HepG2 (cell line): ENCODE data around the gene HAGHL. TPM values are rescaled to one million over a fixed set of nuclear protein-coding genes. Genes with fewer than 3 reads are reported as not detected.

ENCODE experiments used
- AKAP8 ChIP-seq: sonication (generic); formaldehyde crosslinking; IDR thresholded peaks from 2 replicates; pipeline ENCODE4 v1.5.1; 2020; ENCODE audit warnings: mild to moderate bottlenecking, missing genetic modification reagents
- DRAP1 ChIP-seq: IDR thresholded peaks from 2 replicates; pipeline ENCODE4 v1.6.1; 2016; ENCODE audit warnings: missing genetic modification reagents, missing compliant biosample characterization
- FOSL1 ChIP-seq: sonication (generic); formaldehyde crosslinking; IDR thresholded peaks from 2 replicates; pipeline ENCODE4 v1.9.0; 2021; ENCODE audit warnings: missing genetic modification reagents, borderline replicate concordance
- HNF4G ChIP-seq, 2 experiments: sonication (generic) in 1 of 2; formaldehyde crosslinking in 1 of 2; IDR thresholded peaks; 2 replicates each; pipeline versions ENCODE4 v1.4.0 to v1.6.1; 2011 to 2020; ENCODE audit warnings: borderline replicate concordance in 2 of 2, low read depth in 2 of 2, mild to moderate bottlenecking in 2 of 2, low read length in 1 of 2, missing genetic modification reagents in 1 of 2, moderate library complexity in 1 of 2
- HNRNPLL ChIP-seq: fragments of 200-400 bp; formaldehyde crosslinking; IDR thresholded peaks from 2 replicates; pipeline ENCODE4 v1.6.1; 2017; ENCODE audit warnings: mild to moderate bottlenecking, low read depth, low read length; ENCODE audit not compliant: poor library complexity, severe bottlenecking
- ISL2 ChIP-seq: sonication (generic); formaldehyde crosslinking; IDR thresholded peaks from 2 replicates; pipeline ENCODE4 v1.5.0; 2020; ENCODE audit warnings: missing genetic modification reagents
- KMT2B ChIP-seq: IDR thresholded peaks from 2 replicates; pipeline ENCODE4 v1.6.1; 2016; ENCODE audit warnings: missing genetic modification reagents, missing compliant biosample characterization
- REPIN1 ChIP-seq: sonication (generic); formaldehyde crosslinking; IDR thresholded peaks from 2 replicates; pipeline ENCODE4 v1.8.0; 2022; ENCODE audit warnings: missing genetic modification reagents, low read depth, mild to moderate bottlenecking, borderline replicate concordance
- RXRB ChIP-seq: IDR thresholded peaks from 2 replicates; pipeline ENCODE4 v1.6.1; 2016; ENCODE audit warnings: borderline replicate concordance, missing genetic modification reagents, missing compliant biosample characterization
- SIN3B ChIP-seq: fragments of 150-350 bp; IDR thresholded peaks from 2 replicates; pipeline ENCODE4 v1.6.1; 2014; ENCODE audit warnings: low read length
- TBX2 ChIP-seq: sonication (generic); formaldehyde crosslinking; IDR thresholded peaks from 2 replicates; pipeline ENCODE4 v1.5.0; 2020; ENCODE audit warnings: missing genetic modification reagents, mild to moderate bottlenecking, borderline replicate concordance
- TCF7 ChIP-seq: sonication (generic); IDR thresholded peaks from 2 replicates; pipeline ENCODE4 v1.6.1; 2016; ENCODE audit warnings: antibody characterized with exemption, low read depth
- XRCC5 ChIP-seq: fragments of 200-400 bp; formaldehyde crosslinking; optimal IDR thresholded peaks from 2 replicates; pipeline ENCODE3; 2017; ENCODE audit warnings: mild to moderate bottlenecking, low read length
- ZBTB7B ChIP-seq: sonication (generic); formaldehyde crosslinking; IDR thresholded peaks from 2 replicates; pipeline ENCODE4 v1.4.0; 2020; ENCODE audit warnings: missing genetic modification reagents
- ZKSCAN5 ChIP-seq: sonication (generic); formaldehyde crosslinking; IDR thresholded peaks from 2 replicates; pipeline ENCODE4 v1.5.1; 2020; ENCODE audit warnings: mild to moderate bottlenecking, missing genetic modification reagents
- ZNF20 ChIP-seq: sonication (generic); formaldehyde crosslinking; IDR thresholded peaks from 2 replicates; pipeline ENCODE4 v1.4.0; 2020; ENCODE audit warnings: mild to moderate bottlenecking, moderate library complexity, missing genetic modification reagents
- ZNF510 ChIP-seq: sonication (generic); formaldehyde crosslinking; IDR thresholded peaks from 2 replicates; pipeline ENCODE4 v1.4.0; 2020; ENCODE audit warnings: low read depth, mild to moderate bottlenecking, missing genetic modification reagents
- ZNF784 ChIP-seq: sonication (generic); formaldehyde crosslinking; IDR thresholded peaks from 2 replicates; pipeline ENCODE4 v1.5.1; 2020; ENCODE audit warnings: missing genetic modification reagents, mild to moderate bottlenecking, borderline replicate concordance
- polyA plus RNA-seq, 8 experiments: library from polyadenylated mRNA; depleted of rRNA in 3 of 8; stranded (reverse) in 7 of 8; unstranded in 1 of 8; fragments of >200 nt; fragmentation: Illumina TruSeq in 4 of 8; extraction: Trizol in 4 of 8; gene quantifications; 2 replicates each; pipeline versions ENCODE4 v1.2.1 to v1.2.3, GENCODE V29; 2011 to 2016; ENCODE audit warnings: low read depth in 4 of 8, missing spikeins in 1 of 8, mixed read lengths in 1 of 8; ENCODE audit not compliant: insufficient read depth in 1 of 8
- total RNA-seq, 5 experiments: library from RNA; depleted of rRNA; stranded (reverse); fragments of >200 nt; fragmentation: Illumina TruSeq; extraction: Trizol; gene quantifications; 2 replicates each; pipeline ENCODE4 v1.2.3, GENCODE V29; 2016; ENCODE audit warnings: low read depth in 1 of 5
- TF ChIP-seq, protein P1 (sequence below): sonication (generic); IDR thresholded peaks from 2 replicates; pipeline ENCODE4 v1.6.1; 2016; ENCODE audit warnings: low read depth, borderline replicate concordance
- TF ChIP-seq, protein P2 (sequence below): sonication (generic); formaldehyde crosslinking; IDR thresholded peaks from 2 replicates; pipeline ENCODE4 v1.5.1; 2020; ENCODE audit warnings: mild to moderate bottlenecking, missing genetic modification reagents, moderate library complexity

The HAGHL gene
- total and polyA plus RNA-seq, 2 of the 13 experiments (the other 11 are each of a cell fraction or from before 2014, with no cell fraction given): 3.4 to 8.4 TPM

- TF ChIP-seq KMT2B (CRISPR knock-in tag) (no peak), TBX2 (CRISPR knock-in tag) (peak; percentile 30; the same call in 1 of the 2 replicates), FOSL1 (CRISPR knock-in tag) (no peak), RXRB (CRISPR knock-in tag) (no peak), ISL2 (CRISPR knock-in tag) (0 out of 2 replicates have a peak, but pooled peaks have one; percentile 12), HNF4G (IDR thresholded peaks at IDR 0.05; ENCODE audit: borderline replicate concordance, low read depth, low read length) (peak; percentile 59), HNF4G (CRISPR knock-in tag; IDR thresholded peaks at IDR 0.05; ENCODE audit: borderline replicate concordance, low read depth) (no peak; the same call in 1 of the 2 replicates), ZNF20 (CRISPR knock-in tag) (no peak), AKAP8 (CRISPR knock-in tag) (0 out of 2 replicates have a peak, but pooled peaks have one; percentile 31), SIN3B (no peak), ZNF510 (CRISPR knock-in tag) (no peak), REPIN1 (CRISPR knock-in tag) (no peak), DRAP1 (0 out of 2 replicates have a peak, but pooled peaks have one; percentile 12), XRCC5 (no peak), ZNF784 (CRISPR knock-in tag) (no peak), TCF7 (no peak), HNRNPLL (peak; percentile 20), ZBTB7B (CRISPR knock-in tag) (peak; percentile 37), ZKSCAN5 (CRISPR knock-in tag) (no peak)
- TF ChIP-seq, protein P1, sequence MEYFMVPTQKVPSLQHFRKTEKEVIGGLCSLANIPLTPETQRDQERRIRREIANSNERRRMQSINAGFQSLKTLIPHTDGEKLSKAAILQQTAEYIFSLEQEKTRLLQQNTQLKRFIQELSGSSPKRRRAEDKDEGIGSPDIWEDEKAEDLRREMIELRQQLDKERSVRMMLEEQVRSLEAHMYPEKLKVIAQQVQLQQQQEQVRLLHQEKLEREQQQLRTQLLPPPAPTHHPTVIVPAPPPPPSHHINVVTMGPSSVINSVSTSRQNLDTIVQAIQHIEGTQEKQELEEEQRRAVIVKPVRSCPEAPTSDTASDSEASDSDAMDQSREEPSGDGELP: 0 out of 2 replicates have a peak, but pooled peaks have one; percentile 21
- TF ChIP-seq, protein P2, sequence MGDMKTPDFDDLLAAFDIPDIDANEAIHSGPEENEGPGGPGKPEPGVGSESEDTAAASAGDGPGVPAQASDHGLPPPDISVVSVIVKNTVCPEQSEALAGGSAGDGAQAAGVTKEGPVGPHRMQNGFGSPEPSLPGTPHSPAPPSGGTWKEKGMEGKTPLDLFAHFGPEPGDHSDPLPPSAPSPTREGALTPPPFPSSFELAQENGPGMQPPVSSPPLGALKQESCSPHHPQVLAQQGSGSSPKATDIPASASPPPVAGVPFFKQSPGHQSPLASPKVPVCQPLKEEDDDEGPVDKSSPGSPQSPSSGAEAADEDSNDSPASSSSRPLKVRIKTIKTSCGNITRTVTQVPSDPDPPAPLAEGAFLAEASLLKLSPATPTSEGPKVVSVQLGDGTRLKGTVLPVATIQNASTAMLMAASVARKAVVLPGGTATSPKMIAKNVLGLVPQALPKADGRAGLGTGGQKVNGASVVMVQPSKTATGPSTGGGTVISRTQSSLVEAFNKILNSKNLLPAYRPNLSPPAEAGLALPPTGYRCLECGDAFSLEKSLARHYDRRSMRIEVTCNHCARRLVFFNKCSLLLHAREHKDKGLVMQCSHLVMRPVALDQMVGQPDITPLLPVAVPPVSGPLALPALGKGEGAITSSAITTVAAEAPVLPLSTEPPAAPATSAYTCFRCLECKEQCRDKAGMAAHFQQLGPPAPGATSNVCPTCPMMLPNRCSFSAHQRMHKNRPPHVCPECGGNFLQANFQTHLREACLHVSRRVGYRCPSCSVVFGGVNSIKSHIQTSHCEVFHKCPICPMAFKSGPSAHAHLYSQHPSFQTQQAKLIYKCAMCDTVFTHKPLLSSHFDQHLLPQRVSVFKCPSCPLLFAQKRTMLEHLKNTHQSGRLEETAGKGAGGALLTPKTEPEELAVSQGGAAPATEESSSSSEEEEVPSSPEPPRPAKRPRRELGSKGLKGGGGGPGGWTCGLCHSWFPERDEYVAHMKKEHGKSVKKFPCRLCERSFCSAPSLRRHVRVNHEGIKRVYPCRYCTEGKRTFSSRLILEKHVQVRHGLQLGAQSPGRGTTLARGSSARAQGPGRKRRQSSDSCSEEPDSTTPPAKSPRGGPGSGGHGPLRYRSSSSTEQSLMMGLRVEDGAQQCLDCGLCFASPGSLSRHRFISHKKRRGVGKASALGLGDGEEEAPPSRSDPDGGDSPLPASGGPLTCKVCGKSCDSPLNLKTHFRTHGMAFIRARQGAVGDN (CRISPR knock-in tag): peak; percentile 64
Measured at GRCh38 chr16:760545-761343, 33.8 kb downstream of the HAGHL start, which contains the start of gene MSLN (continued).
